ENCODE measurements around the gene HSPA2. TPM values are rescaled to one million over a fixed set of nuclear protein-coding genes. Genes with fewer than 3 reads are reported as not detected.
"Not testable (repeated sequence)": the region's sequence is repeated elsewhere in the genome, so short reads cannot be mapped to it uniquely, and the experiment has no call there.

Gene HSPA2
- polyA plus RNA-seq, 1 donor from 2014 or later = 0.26 TPM

GRCh38 chr14:64563696-64564095 is 23.2 kb downstream of the HSPA2 start:
- no peak overlapping the region for H3K27ac Mint-ChIP-seq
- H3K4me1 Mint-ChIP-seq = peaks cover 0 to 4% (median 2%) of the 10 kb centered on the region in 3 donors
- H3K4me3 Mint-ChIP-seq = no peak overlapping the region
- peaks cover 9% of the 10 kb centered on the region for H3K27me3 Mint-ChIP-seq
- H3K9me3 Mint-ChIP-seq = no peaks in the 10 kb centered on the region
- H3K36me3 Mint-ChIP-seq = no peaks in the 10 kb centered on the region

- Mint-ChIP-seq H3K27ac (no peak overlapping the region), H3K27me3 (peaks cover 9% of the 10 kb centered on the region), H3K36me3 (no peaks in the 10 kb centered on the region), H3K4me3 (no peak overlapping the region), H3K4me1 (peaks cover 0 to 4% (median 2%) of the 10 kb centered on the region in 3 donors), H3K9me3 (no peaks in the 10 kb centered on the region)
Measured at GRCh38 chr14:64566651-64567122, 26.1 kb downstream of the HSPA2 start.

- Mint-ChIP-seq H3K4me1 (peaks cover 0 to 4% (median 0%) of the 10 kb centered on the region in 3 donors), H3K27me3 (peaks cover 8% of the 10 kb centered on the region), H3K4me3 (no peak overlapping the region), H3K36me3 (no peaks in the 10 kb centered on the region), H3K9me3 (no peaks in the 10 kb centered on the region), H3K27ac (no peak overlapping the region)
Measured at GRCh38 chr14:64569138-64569631, 28.6 kb downstream of the HSPA2 start.

GRCh38 chr14:64569646-64570045 is 29.1 kb downstream of the HSPA2 start:
- H3K4me1 Mint-ChIP-seq, H3K36me3 Mint-ChIP-seq, H3K4me3 Mint-ChIP-seq, H3K27ac Mint-ChIP-seq, H3K27me3 Mint-ChIP-seq, H3K9me3 Mint-ChIP-seq: not testable (repeated sequence)

- Mint-ChIP-seq H3K27ac (peak overlapping the region in 2 of 3 donors; percentile 39 to 59), H3K9me3 (no peaks in the 10 kb centered on the region), H3K4me3 (no peak overlapping the region)
Measured at GRCh38 chr14:64572386-64573104, 32.0 kb downstream of the HSPA2 start.

GRCh38 chr14:64573109-64573508 is 32.6 kb downstream of the HSPA2 start:
- Mint-ChIP-seq H3K9me3 (no peaks in the 10 kb centered on the region), H3K4me1 (no peaks in the 10 kb centered on the region), H3K27ac (no peak overlapping the region), H3K27me3 (no peaks in the 10 kb centered on the region), H3K4me3 (no peak overlapping the region), H3K36me3 (no peaks in the 10 kb centered on the region)

More at GRCh38 chr14:64572386-64573104, 32.0 kb downstream of the HSPA2 start:
- H3K36me3 Mint-ChIP-seq = no peaks in the 10 kb centered on the region
- no peaks in the 10 kb centered on the region for H3K4me1 Mint-ChIP-seq
- H3K27me3 Mint-ChIP-seq = no peaks in the 10 kb centered on the region

GRCh38 chr14:64574371-64575107 is 34.0 kb downstream of the HSPA2 start:
- no peaks in the 10 kb centered on the region for H3K27me3 Mint-ChIP-seq
- H3K36me3 Mint-ChIP-seq = no peaks in the 10 kb centered on the region
- peak overlapping the region in 1 of 3 donors; percentile 6 for H3K27ac Mint-ChIP-seq
- no peaks in the 10 kb centered on the region for H3K9me3 Mint-ChIP-seq
- H3K4me3 Mint-ChIP-seq = no peak overlapping the region
- H3K4me1 Mint-ChIP-seq = no peaks in the 10 kb centered on the region

- H3K4me1 Mint-ChIP-seq = no peaks in the 10 kb centered on the region
- no peaks in the 10 kb centered on the region for H3K27me3 Mint-ChIP-seq
- no peaks in the 10 kb centered on the region for H3K9me3 Mint-ChIP-seq
- no peak overlapping the region for H3K4me3 Mint-ChIP-seq
- no peaks in the 10 kb centered on the region for H3K36me3 Mint-ChIP-seq
- no peak overlapping the region for H3K27ac Mint-ChIP-seq
Measured at GRCh38 chr14:64577211-64577610, 36.7 kb downstream of the HSPA2 start.

GRCh38 chr14:64580467-64580866 is 39.9 kb downstream of the HSPA2 start:
- no peaks in the 10 kb centered on the region for H3K4me1 Mint-ChIP-seq
- H3K27ac Mint-ChIP-seq = no peak overlapping the region
- no peak overlapping the region for H3K4me3 Mint-ChIP-seq
- no peaks in the 10 kb centered on the region for H3K9me3 Mint-ChIP-seq
- no peaks in the 10 kb centered on the region for H3K36me3 Mint-ChIP-seq
- H3K27me3 Mint-ChIP-seq = no peaks in the 10 kb centered on the region

GRCh38 chr14:64581363-64581762 is 40.8 kb downstream of the HSPA2 start:
- no peak overlapping the region for H3K27ac Mint-ChIP-seq

GRCh38 chr14:64581817-64582216 is 41.3 kb downstream of the HSPA2 start:
- no peak overlapping the region for H3K27ac Mint-ChIP-seq
- no peaks in the 10 kb centered on the region for H3K36me3 Mint-ChIP-seq
- no peaks in the 10 kb centered on the region for H3K27me3 Mint-ChIP-seq
- H3K4me1 Mint-ChIP-seq = no peaks in the 10 kb centered on the region
- no peak overlapping the region for H3K4me3 Mint-ChIP-seq
- no peaks in the 10 kb centered on the region for H3K9me3 Mint-ChIP-seq

More at GRCh38 chr14:64581363-64581762, 40.8 kb downstream of the HSPA2 start:
- Mint-ChIP-seq H3K36me3 (no peaks in the 10 kb centered on the region), H3K9me3 (no peaks in the 10 kb centered on the region), H3K4me3 (peak overlapping the region in 1 of 4 donors; percentile 44), H3K4me1 (no peaks in the 10 kb centered on the region), H3K27me3 (no peaks in the 10 kb centered on the region)

GRCh38 chr14:64584190-64584589 is 43.6 kb downstream of the HSPA2 start:
- Mint-ChIP-seq H3K9me3 (no peaks in the 10 kb centered on the region), H3K36me3 (no peaks in the 10 kb centered on the region), H3K27ac (no peak overlapping the region), H3K4me3 (no peak overlapping the region), H3K4me1 (peaks cover 0 to 2% (median 0%) of the 10 kb centered on the region in 3 donors), H3K27me3 (no peaks in the 10 kb centered on the region)

- Mint-ChIP-seq H3K36me3 (no peaks in the 10 kb centered on the region), H3K9me3 (no peaks in the 10 kb centered on the region), H3K4me1 (peaks cover 0 to 2% (median 0%) of the 10 kb centered on the region in 3 donors), H3K27me3 (peaks cover 3% of the 10 kb centered on the region), H3K4me3 (no peak overlapping the region), H3K27ac (no peak overlapping the region)
Measured at GRCh38 chr14:64591809-64592208, 51.3 kb downstream of the HSPA2 start.

All from IgD-negative memory B cell (primary cell).